IMR-90 (cell line): Measurements from ENCODE around the gene NCOA3. TPM values are rescaled to one million over a fixed set of nuclear protein-coding genes. Genes with fewer than 3 reads are reported as not detected.

Experiments used
- ATAC-seq: fragments of 200-7000 bp; cut with Tn5 transposase; 2 replicates; pipeline ENCODE4 v1.9.1; 2020; ENCODE audit warnings: low read depth, mild to moderate bottlenecking, moderate library complexity
- BruUV-seq: library from RNA; stranded (reverse); fragments of 400-500 nt; replicated peaks from 2 replicates; lab custom pipeline; 2021; lab: Mats Ljungman, UMichigan
- CTCF ChIA-PET: fragments of 300-600 bp; formaldehyde crosslinking; extraction: SDS; loops from one replicate; lab custom pipeline; 2021; ENCODE audit warnings: antibody characterized with exemption; lab: Yijun Ruan, JAX
- POLR2A ChIA-PET: fragments of 300-600 bp; sonication (Branson Sonifier 250); formaldehyde crosslinking; loops from one replicate; lab custom pipeline; 2022; ENCODE audit warnings: antibody characterized with exemption; ENCODE audit not compliant: unreplicated experiment; lab: Charles Lee
- DNase-seq: peaks from one replicate; pipeline ENCODE4 v3.0.0; 2013
- H2AFZ ChIP-seq: replicated peaks from 2 replicates; pipeline ENCODE3; 2013; ENCODE audit warnings: low read length, mild to moderate bottlenecking; ENCODE audit not compliant: poor library complexity
- H2AK5ac ChIP-seq: 2 replicates; pipeline ENCODE4 v1.6.1; 2013; ENCODE audit warnings: low read depth, low read length, inconsistent platforms
- H2AK9ac ChIP-seq: replicated peaks from 2 replicates; pipeline ENCODE3; 2013; ENCODE audit warnings: mild to moderate bottlenecking, low read depth, low read length, moderate library complexity; ENCODE audit not compliant: poor library complexity
- H2BK120ac ChIP-seq: 2 replicates; pipeline ENCODE4 v1.6.1; 2013; ENCODE audit warnings: low read depth, low read length, inconsistent platforms
- H2BK15ac ChIP-seq: 3 replicates; pipeline ENCODE4 v1.6.1; 2013; ENCODE audit warnings: low read depth, low read length, inconsistent platforms
- H2BK20ac ChIP-seq: 2 replicates; pipeline ENCODE4 v1.6.1; 2013; ENCODE audit warnings: low read depth, mild to moderate bottlenecking, inconsistent platforms, low read length, moderate library complexity
- H2BK5ac ChIP-seq: 2 replicates; pipeline ENCODE4 v1.6.1; 2013; ENCODE audit warnings: mild to moderate bottlenecking, low read depth, low read length, inconsistent platforms; ENCODE audit not compliant: poor library complexity, severe bottlenecking
- H3K14ac ChIP-seq: replicated peaks from 2 replicates; pipeline ENCODE4 v1.6.1; 2013; ENCODE audit warnings: low read depth, low read length, inconsistent platforms
- H3K18ac ChIP-seq: 2 replicates; pipeline ENCODE4 v1.6.1; 2013; ENCODE audit warnings: low read depth, low read length, control low read depth
- H3K23ac ChIP-seq: 2 replicates; pipeline ENCODE4 v1.6.1; 2013; ENCODE audit warnings: low read depth, low read length, inconsistent platforms
- H3K27ac ChIP-seq: 2 replicates; pipeline ENCODE4 v1.5.1; 2013; ENCODE audit warnings: mild to moderate bottlenecking, control low read depth, low read length; ENCODE audit not compliant: insufficient read depth
- H3K27me3 ChIP-seq: 2 replicates; pipeline ENCODE4 v1.6.1; 2013; ENCODE audit warnings: low read length; ENCODE audit not compliant: control insufficient read depth, insufficient read depth
- H3K36me3 ChIP-seq: 2 replicates; pipeline ENCODE4 v1.6.1; 2013; ENCODE audit warnings: low read length, mixed read lengths; ENCODE audit not compliant: control insufficient read depth, insufficient read depth
- H3K4ac ChIP-seq: 2 replicates; pipeline ENCODE4 v1.6.1; 2013; ENCODE audit warnings: low read depth, low read length, inconsistent platforms
- H3K4me1 ChIP-seq: 2 replicates; pipeline ENCODE4 v1.6.1; 2013; ENCODE audit warnings: low read length, mixed read lengths; ENCODE audit not compliant: control insufficient read depth, insufficient read depth
- H3K4me2 ChIP-seq: 2 replicates; pipeline ENCODE4 v1.6.1; 2013; ENCODE audit warnings: low read depth, mild to moderate bottlenecking, control low read depth, low read length, moderate library complexity
- H3K4me3 ChIP-seq: 2 replicates; pipeline ENCODE4 v1.5.1; 2013; ENCODE audit warnings: low read depth, mild to moderate bottlenecking, control low read depth, low read length, moderate library complexity; ENCODE audit not compliant: insufficient read depth
- H3K56ac ChIP-seq: 2 replicates; pipeline ENCODE4 v1.6.1; 2013; ENCODE audit warnings: low read length, inconsistent platforms; ENCODE audit not compliant: insufficient read depth; ENCODE audit errors: extremely low read depth
- H3K79me1 ChIP-seq, 2 experiments: 2 replicates each; pipeline ENCODE4 v1.6.1; 2013; ENCODE audit warnings: low read length in 2 of 2, inconsistent platforms in 1 of 2, low read depth in 1 of 2
- H3K9ac ChIP-seq: 2 replicates; pipeline ENCODE4 v1.6.1; 2013; ENCODE audit warnings: low read depth, low read length, control low read depth
- H3K9me1 ChIP-seq: 2 replicates; pipeline ENCODE4 v1.6.1; 2013; ENCODE audit warnings: low read length, inconsistent platforms; ENCODE audit not compliant: insufficient read depth
- H3K9me3 ChIP-seq: 2 replicates; pipeline ENCODE4 v1.6.1; 2013; ENCODE audit warnings: low read length; ENCODE audit not compliant: control insufficient read depth, insufficient read depth
- H4K20me1 ChIP-seq: 2 replicates; pipeline ENCODE4 v1.6.1; 2013; ENCODE audit warnings: low read length, inconsistent platforms; ENCODE audit not compliant: insufficient read depth
- H4K5ac ChIP-seq: 2 replicates; pipeline ENCODE4 v1.6.1; 2013; ENCODE audit warnings: mild to moderate bottlenecking, low read depth, low read length, control low read depth
- H4K8ac ChIP-seq, 2 experiments: 2 replicates each; pipeline ENCODE4 v1.6.1; 2013; ENCODE audit warnings: low read depth in 2 of 2, low read length in 2 of 2, control low read depth in 1 of 2, inconsistent platforms in 1 of 2
- H4K91ac ChIP-seq: 2 replicates; pipeline ENCODE4 v1.6.1; 2013; ENCODE audit warnings: low read depth, low read length, inconsistent platforms; ENCODE audit not compliant: insufficient read depth
- BHLHE40 ChIP-seq: fragments of 150-350 bp; IDR thresholded peaks from 2 replicates; pipeline ENCODE4 v1.6.1; 2016; ENCODE audit warnings: mild to moderate bottlenecking, low read depth, low read length
- CEBPB ChIP-seq: IDR thresholded peaks from 2 replicates; pipeline ENCODE4 v1.6.1; 2012; ENCODE audit warnings: low read depth, low read length, improper control_type of control experiment
- CHD1 ChIP-seq: IDR thresholded peaks from 2 replicates; pipeline ENCODE4 v1.6.1; 2012; ENCODE audit warnings: low read depth, low read length, improper control_type of control experiment
- CTCF ChIP-seq: conservative IDR thresholded peaks from 2 replicates; pipeline ENCODE4 v1.5.1; 2012; ENCODE audit warnings: mild to moderate bottlenecking, low read depth, low read length, improper control_type of control experiment
- ELK1 ChIP-seq: fragments of 150-350 bp; IDR thresholded peaks from 2 replicates; pipeline ENCODE4 v1.6.1; 2016; ENCODE audit warnings: low read depth, mild to moderate bottlenecking, low read length, moderate library complexity, borderline replicate concordance
- FOS ChIP-seq: fragments of 150-350 bp; IDR thresholded peaks from 2 replicates; pipeline ENCODE4 v1.6.1; 2016; ENCODE audit warnings: low read depth, low read length
- MAFK ChIP-seq: IDR thresholded peaks from 2 replicates; pipeline ENCODE4 v1.6.1; 2012; ENCODE audit warnings: low read depth, low read length, improper control_type of control experiment
- MXI1 ChIP-seq: IDR thresholded peaks from 2 replicates; pipeline ENCODE4 v1.6.1; 2012; ENCODE audit warnings: low read depth, mild to moderate bottlenecking, low read length, moderate library complexity, borderline replicate concordance
- NFE2L2 ChIP-seq: fragments of 150-350 bp; IDR thresholded peaks from 2 replicates; pipeline ENCODE4 v1.6.1; 2016; ENCODE audit warnings: low read depth, mild to moderate bottlenecking, low read length
- POLR2A ChIP-seq: IDR thresholded peaks from 2 replicates; pipeline ENCODE4 v1.6.1; 2012; ENCODE audit warnings: mild to moderate bottlenecking, low read depth, low read length
- RAD21 ChIP-seq: IDR thresholded peaks from 2 replicates; pipeline ENCODE4 v1.6.1; 2012; ENCODE audit warnings: low read length, improper control_type of control experiment
- RCOR1 ChIP-seq: IDR thresholded peaks from 2 replicates; pipeline ENCODE4 v1.6.1; 2012; ENCODE audit warnings: mild to moderate bottlenecking, low read length, improper control_type of control experiment; ENCODE audit not compliant: insufficient replicate concordance
- RFX5 ChIP-seq: IDR thresholded peaks from 2 replicates; pipeline ENCODE4 v1.8.0; 2012; ENCODE audit warnings: low read depth, mild to moderate bottlenecking, low read length, moderate library complexity
- SMC3 ChIP-seq: fragments of 150-350 bp; IDR thresholded peaks from 2 replicates; pipeline ENCODE4 v1.6.1; 2016; ENCODE audit warnings: low read depth, mild to moderate bottlenecking, antibody characterized with exemption, low read length, moderate library complexity
- USF2 ChIP-seq: fragments of 150-350 bp; IDR thresholded peaks from 2 replicates; pipeline ENCODE4 v1.6.1; 2017; ENCODE audit warnings: mild to moderate bottlenecking, antibody characterized with exemption, low read length, low read depth
- WGBS, 2 experiments: methylation state at CpG; one replicate each; pipeline versions ENCODE4 v1.1.5 to v1.1.7; 2013; ENCODE audit warnings: missing lambda C conversion rate in 2 of 2; ENCODE audit not compliant: insufficient read length in 1 of 2; ENCODE audit errors: extremely low coverage in 2 of 2; 5-methylcytosine and 5-hydroxymethylcytosine counted together
- dilution Hi-C: fragments of 300-500 bp; cut with HindIII; formaldehyde crosslinking; loops from one replicate; pipeline ENCODE4 v1.14.3; 2018; ENCODE audit warnings: low sequenced_read_pairs; ENCODE audit not compliant: unreplicated experiment
- in situ Hi-C: fragments of 300-500 bp; cut with MboI; formaldehyde crosslinking; loops from 3 replicates; pipeline ENCODE4 v1.14.3; 2019; ENCODE audit warnings: low sequenced_read_pairs, inconsistent platforms, mixed read lengths
- intact Hi-C: fragments of 100-400 bp; cut with micrococcal nuclease; formaldehyde crosslinking; loops from 2 replicates; pipeline ENCODE4 v1.10.0; 2022
- polyA plus RNA-seq, 3 experiments: library from polyadenylated mRNA; depleted of rRNA; stranded (reverse); fragments of >200 nt; gene quantifications; 2 replicates each; pipeline ENCODE4 v1.2.3, GENCODE V29; 2012; ENCODE audit warnings: low replicate concordance in 1 of 3
- total RNA-seq: library from RNA; depleted of rRNA; stranded (reverse); fragments of >200 nt; gene quantifications from 2 replicates; pipeline ENCODE4 v1.2.3, GENCODE V29; 2012

Gene NCOA3
- total and polyA plus RNA-seq, 2 of the 4 experiments (the other 2 are of a cell fraction) = 8.8 to 29.0 TPM

GRCh38 chr20:47642118-47642517 is 140.4 kb downstream of the NCOA3 start:
- no peak overlapping the region for H3K27ac ChIP-seq
- peaks cover 31% of the 10 kb centered on the region for H3K36me3 ChIP-seq
- H3K4me3 ChIP-seq = no peak overlapping the region
- H4K20me1 ChIP-seq = no peaks in the 10 kb centered on the region
- CTCF ChIA-PET = no interaction called here
- no peak overlapping the region for H3K14ac ChIP-seq
- no peak overlapping the region for H2BK15ac ChIP-seq
- H4K8ac ChIP-seq = no peak overlapping the region
- TF ChIP-seq CTCF = no peak
- no peak for TF ChIP-seq BHLHE40
- no peak for TF ChIP-seq MXI1
- TF ChIP-seq POLR2A = no peak
- TF ChIP-seq SMC3 = no peak
- TF ChIP-seq MAFK = no peak
- no peak for TF ChIP-seq CEBPB
- no peak for TF ChIP-seq CHD1
- TF ChIP-seq USF2 = no peak
- TF ChIP-seq FOS = no peak
- no peak for TF ChIP-seq RFX5
- TF ChIP-seq ELK1 = no peak
- TF ChIP-seq RCOR1 = no peak
- TF ChIP-seq RAD21 = no peak
- no peak for TF ChIP-seq NFE2L2
- ATAC-seq (no peak), DNase-seq (no peak)
- no peak overlapping the region for H3K9ac ChIP-seq
- H3K18ac ChIP-seq = no peak overlapping the region
- no peak overlapping the region for H3K56ac ChIP-seq
- no peaks in the 10 kb centered on the region for H3K4me1 ChIP-seq
- H2BK5ac ChIP-seq = no peak overlapping the region
- no peak overlapping the region for H3K23ac ChIP-seq
- H4K5ac ChIP-seq = no peak overlapping the region
- H3K27me3 ChIP-seq = no peaks in the 10 kb centered on the region
- no peak overlapping the region for H3K4me2 ChIP-seq
- POLR2A ChIA-PET = no interaction called here
- H4K91ac ChIP-seq = no peak overlapping the region
- H3K79me1 ChIP-seq = peaks cover 0 to 6% of the 10 kb centered on the region in 2 experiments; a peak in 1 of 4 replicates
- no peak overlapping the region for H2BK20ac ChIP-seq
- no peak overlapping the region for H2AFZ ChIP-seq
- H3K4ac ChIP-seq = no peak overlapping the region
- H2BK120ac ChIP-seq = no peak overlapping the region
- no peak overlapping the region for H2AK5ac ChIP-seq
- no peak overlapping the region for H2AK9ac ChIP-seq
- peaks cover 2% of the 10 kb centered on the region; the same call in 1 of the 2 replicates for H3K9me1 ChIP-seq
- in situ Hi-C loops = no loop called here
- dilution Hi-C loops = no loop called here
- no peaks in the 10 kb centered on the region for H3K9me3 ChIP-seq
- no TSS peak for BruUV-seq
- no CpG with 5 or more reads among the region's 4 CpGs for WGBS, 2 experiments
- intact Hi-C loops = no loop called here
